MM.1S (cell line): ENCODE measurements around the gene GZF1.

ENCODE experiments used
- DNase-seq: peaks from one replicate; pipeline ENCODE4 v3.0.0-alpha.2; 2015
- H2AFZ ChIP-seq: fragments of 300-600 bp; sonication (generic); 2 replicates; pipeline ENCODE4 v1.6.0; 2016; ENCODE audit warnings: antibody characterized with exemption, low read length
- H3F3A ChIP-seq: fragments of 300-600 bp; sonication (generic); 2 replicates; pipeline ENCODE4 v1.6.1; 2016; ENCODE audit warnings: mild to moderate bottlenecking, antibody characterized with exemption, low read length, moderate library complexity, mixed read lengths; ENCODE audit not compliant: insufficient read depth
- H3K27ac ChIP-seq: fragments of 300-600 bp; sonication (generic); 2 replicates; pipeline ENCODE4 v1.5.1; 2016; ENCODE audit warnings: mild to moderate bottlenecking, low read length
- H3K27me3 ChIP-seq: fragments of 300-600 bp; sonication (generic); replicated peaks from 2 replicates; pipeline ENCODE4 v1.6.0; 2016; ENCODE audit warnings: low read length; ENCODE audit not compliant: insufficient read depth
- H3K36me3 ChIP-seq: fragments of 300-600 bp; sonication (generic); replicated peaks from 2 replicates; pipeline ENCODE4 v1.6.1; 2016; ENCODE audit warnings: mild to moderate bottlenecking, low read length, mixed read lengths; ENCODE audit not compliant: insufficient read depth
- H3K4me1 ChIP-seq: fragments of 300-600 bp; sonication (generic); 2 replicates; pipeline ENCODE4 v1.6.1; 2016; ENCODE audit warnings: low read length, mixed read lengths
- H3K4me2 ChIP-seq: fragments of 300-600 bp; sonication (generic); 2 replicates; pipeline ENCODE4 v1.6.0; 2016; ENCODE audit warnings: low read depth, low read length
- H3K4me3 ChIP-seq: fragments of 300-600 bp; sonication (generic); 2 replicates; pipeline ENCODE4 v1.5.1; 2016; ENCODE audit warnings: low read length, mixed read lengths
- H3K79me2 ChIP-seq: fragments of 300-600 bp; sonication (generic); 2 replicates; pipeline ENCODE4 v1.6.1; 2016; ENCODE audit warnings: mixed run types, low read length, mixed read lengths
- H3K9ac ChIP-seq: fragments of 300-600 bp; sonication (generic); 2 replicates; pipeline ENCODE4 v1.6.1; 2016; ENCODE audit warnings: low read length, mixed read lengths
- H3K9me2 ChIP-seq: fragments of 300-600 bp; sonication (generic); replicated peaks from 2 replicates; pipeline ENCODE4 v1.6.1; 2016; ENCODE audit warnings: mild to moderate bottlenecking, low read length, mixed read lengths; ENCODE audit not compliant: insufficient read depth
- H3K9me3 ChIP-seq: fragments of 300-600 bp; sonication (generic); replicated peaks from 2 replicates; pipeline ENCODE4 v1.6.1; 2016; ENCODE audit warnings: mild to moderate bottlenecking, low read length, mixed read lengths; ENCODE audit not compliant: insufficient read depth
- H4K20me1 ChIP-seq: fragments of 300-600 bp; sonication (generic); 2 replicates; pipeline ENCODE4 v1.6.1; 2016; ENCODE audit warnings: mild to moderate bottlenecking, low read length, moderate library complexity, mixed read lengths; ENCODE audit not compliant: insufficient read depth
- EZH2 ChIP-seq: fragments of 300-600 bp; sonication (generic); optimal IDR thresholded peaks from 2 replicates; pipeline ENCODE3; 2017; ENCODE audit warnings: low read depth, mild to moderate bottlenecking, antibody characterized with exemption, low read length, mixed read lengths
- EZH2phosphoT487 ChIP-seq: fragments of 300-600 bp; sonication (generic); IDR thresholded peaks from 2 replicates; pipeline ENCODE4 v1.6.1; 2018; ENCODE audit warnings: antibody characterized with exemption, low read length
- TF ChIP-seq, protein P1 (sequence below): fragments of 300-600 bp; sonication (generic); IDR thresholded peaks from 2 replicates; pipeline ENCODE4 v1.5.1; 2016; ENCODE audit warnings: antibody characterized with exemption, low read length, mixed read lengths

Gene GZF1

GRCh38 chr20:23331450-23332350 lies 30.3 kb upstream of the GZF1 start:
- Histone ChIP-seq H3K27ac (no peak overlapping the region), H3K9me2 (no peaks in the 10 kb centered on the region), H2AFZ (no peak overlapping the region), H3K9me3 (no peaks in the 10 kb centered on the region), H3F3A (no peaks in the 10 kb centered on the region), H3K27me3 (no peaks in the 10 kb centered on the region), H4K20me1 (no peaks in the 10 kb centered on the region), H3K79me2 (no peaks in the 10 kb centered on the region), H3K4me2 (no peak overlapping the region), H3K9ac (no peak overlapping the region), H3K4me3 (no peak overlapping the region), H3K4me1 (no peaks in the 10 kb centered on the region), H3K36me3 (no peaks in the 10 kb centered on the region)
- no peak for DNase-seq
- TF ChIP-seq EZH2phosphoT487 = no peak
- TF ChIP-seq, protein P1, sequence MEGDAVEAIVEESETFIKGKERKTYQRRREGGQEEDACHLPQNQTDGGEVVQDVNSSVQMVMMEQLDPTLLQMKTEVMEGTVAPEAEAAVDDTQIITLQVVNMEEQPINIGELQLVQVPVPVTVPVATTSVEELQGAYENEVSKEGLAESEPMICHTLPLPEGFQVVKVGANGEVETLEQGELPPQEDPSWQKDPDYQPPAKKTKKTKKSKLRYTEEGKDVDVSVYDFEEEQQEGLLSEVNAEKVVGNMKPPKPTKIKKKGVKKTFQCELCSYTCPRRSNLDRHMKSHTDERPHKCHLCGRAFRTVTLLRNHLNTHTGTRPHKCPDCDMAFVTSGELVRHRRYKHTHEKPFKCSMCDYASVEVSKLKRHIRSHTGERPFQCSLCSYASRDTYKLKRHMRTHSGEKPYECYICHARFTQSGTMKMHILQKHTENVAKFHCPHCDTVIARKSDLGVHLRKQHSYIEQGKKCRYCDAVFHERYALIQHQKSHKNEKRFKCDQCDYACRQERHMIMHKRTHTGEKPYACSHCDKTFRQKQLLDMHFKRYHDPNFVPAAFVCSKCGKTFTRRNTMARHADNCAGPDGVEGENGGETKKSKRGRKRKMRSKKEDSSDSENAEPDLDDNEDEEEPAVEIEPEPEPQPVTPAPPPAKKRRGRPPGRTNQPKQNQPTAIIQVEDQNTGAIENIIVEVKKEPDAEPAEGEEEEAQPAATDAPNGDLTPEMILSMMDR = no peak
- no peak for TF ChIP-seq EZH2

DNA sequence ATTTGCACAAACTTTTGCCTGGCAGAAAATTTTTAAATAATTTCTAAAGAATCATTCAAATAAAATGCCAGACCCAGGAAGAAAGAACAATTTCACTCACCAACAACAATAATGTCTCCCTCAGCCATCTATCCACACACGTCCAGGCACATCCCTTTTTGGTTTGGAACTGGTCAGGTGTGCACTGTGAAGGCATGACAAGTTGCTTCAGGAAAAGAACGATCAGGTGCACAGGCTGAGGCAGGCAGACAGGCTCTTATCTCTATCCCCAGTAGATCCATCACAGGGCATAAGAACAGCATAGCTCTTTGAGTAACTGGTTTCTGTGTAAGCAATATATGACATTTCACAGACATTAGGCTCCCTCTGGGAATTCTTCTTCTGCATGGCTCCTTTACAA lies 29.5 kb upstream of the GZF1 start:
- no peaks in the 10 kb centered on the region for H3K9me3 ChIP-seq
- H3K27ac ChIP-seq = no peak overlapping the region
- no peaks in the 10 kb centered on the region for H3K4me1 ChIP-seq
- H3K4me3 ChIP-seq = no peak overlapping the region
- TF ChIP-seq EZH2phosphoT487 (no peak), EZH2 (no peak)
- no peaks in the 10 kb centered on the region for H3K9me2 ChIP-seq
- no peak for DNase-seq
- no peak overlapping the region for H2AFZ ChIP-seq
- no peak overlapping the region for H3K4me2 ChIP-seq
- no peaks in the 10 kb centered on the region for H4K20me1 ChIP-seq
- no peaks in the 10 kb centered on the region for H3K36me3 ChIP-seq
- H3K27me3 ChIP-seq = no peaks in the 10 kb centered on the region
- no peaks in the 10 kb centered on the region for H3F3A ChIP-seq
- no peak overlapping the region for H3K9ac ChIP-seq
- no peaks in the 10 kb centered on the region for H3K79me2 ChIP-seq

GRCh38 chr20:23334111-23334510 lies 27.9 kb upstream of the GZF1 start:
- no peak overlapping the region for H3K9ac ChIP-seq
- no peak for DNase-seq
- H3K4me3 ChIP-seq = no peak overlapping the region
- H3K36me3 ChIP-seq = no peaks in the 10 kb centered on the region
- H2AFZ ChIP-seq = no peak overlapping the region
- H3K27ac ChIP-seq = no peak overlapping the region
- no peaks in the 10 kb centered on the region for H3K4me1 ChIP-seq
- H3K9me2 ChIP-seq = no peaks in the 10 kb centered on the region
- H3K27me3 ChIP-seq = no peaks in the 10 kb centered on the region
- H3F3A ChIP-seq = no peaks in the 10 kb centered on the region
- no peaks in the 10 kb centered on the region for H3K79me2 ChIP-seq
- no peaks in the 10 kb centered on the region for H3K9me3 ChIP-seq
- H4K20me1 ChIP-seq = no peaks in the 10 kb centered on the region
- TF ChIP-seq, protein P1 = no peak
- TF ChIP-seq EZH2 (no peak), EZH2phosphoT487 (no peak)
- no peak overlapping the region for H3K4me2 ChIP-seq

DNA sequence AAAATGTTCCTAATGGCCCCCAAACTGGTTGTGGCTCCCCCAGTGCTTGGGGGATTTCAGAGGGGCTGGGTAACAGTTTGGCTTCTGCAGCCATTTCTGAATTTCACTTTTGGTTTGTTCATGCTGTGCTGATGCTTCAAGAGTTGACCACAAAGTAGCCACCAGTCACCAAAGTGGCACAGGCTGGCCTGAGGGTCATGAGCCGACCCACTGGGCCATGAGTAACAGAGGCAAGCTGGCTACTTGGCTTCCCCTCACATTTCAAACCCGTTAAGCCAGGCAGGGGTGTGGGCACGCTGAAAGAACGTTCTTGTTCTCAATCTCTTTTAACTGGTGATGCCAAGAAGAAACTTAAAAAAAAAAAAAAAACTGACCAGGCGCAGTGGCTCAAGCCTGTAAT lies 26.5 kb upstream of the GZF1 start:
- Histone ChIP-seq H3K4me1 (no peaks in the 10 kb centered on the region), H3K79me2 (no peaks in the 10 kb centered on the region), H4K20me1 (no peaks in the 10 kb centered on the region), H3K36me3 (no peaks in the 10 kb centered on the region), H3K4me3 (no peak overlapping the region), H3K9me2 (no peaks in the 10 kb centered on the region), H3K4me2 (no peak overlapping the region), H3F3A (no peaks in the 10 kb centered on the region), H3K9me3 (no peaks in the 10 kb centered on the region), H3K27me3 (no peaks in the 10 kb centered on the region), H3K27ac (no peak overlapping the region), H2AFZ (no peak overlapping the region), H3K9ac (no peak overlapping the region)
- no peak for TF ChIP-seq EZH2phosphoT487
- TF ChIP-seq, protein P1 = no peak
- no peak for TF ChIP-seq EZH2
- no peak for DNase-seq
